ENCODE results near the gene MRPL20.
"Not testable (repeated sequence)": the region's sequence is repeated elsewhere in the genome, so short reads cannot be mapped to it uniquely, and the experiment has no call there.

Gene MRPL20

GRCh38 chr1:1427106-1427819, 20.2 kb upstream of the MRPL20 start:
- DNase-seq (ENCODE audit: low read depth in 1 of 2, low spot score in 1 of 2): no peak

GRCh38 chr1:1426496-1427105, 19.5 kb upstream of the MRPL20 start:
- DNase-seq (ENCODE audit: low read depth in 1 of 2, low spot score in 1 of 2): no peak

GRCh38 chr1:1425753-1426495, 18.8 kb upstream of the MRPL20 start:
- DNase-seq (ENCODE audit: low read depth in 1 of 2, low spot score in 1 of 2): no peak

- DNase-seq (ENCODE audit: low read depth in 1 of 2, low spot score in 1 of 2): no peak
Observed at GRCh38 chr1:1425426-1425752, 18.3 kb upstream of the MRPL20 start.

GRCh38 chr1:1424707-1425106, 17.6 kb upstream of the MRPL20 start:
- DNase-seq (ENCODE audit: low read depth in 1 of 2, low spot score in 1 of 2): no peak

DNA sequence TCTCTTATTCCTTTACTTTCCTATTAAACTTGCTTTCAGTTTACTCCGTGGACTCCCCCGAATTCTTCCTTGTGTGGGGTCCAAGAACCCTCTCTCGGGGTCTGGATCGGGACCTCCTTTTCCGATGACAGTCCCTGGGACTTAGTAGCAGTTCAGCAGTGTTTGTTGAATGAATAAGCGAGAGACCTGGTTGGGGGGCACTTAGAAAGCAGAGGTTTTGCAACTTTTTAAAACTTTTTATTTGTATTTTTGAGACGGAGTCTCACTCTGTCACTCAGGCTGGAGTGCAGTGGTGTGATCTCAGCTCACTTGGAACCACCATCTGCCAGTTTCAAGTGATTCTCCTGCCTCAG, 16.1 kb upstream of the MRPL20 start:
- no peak for DNase-seq (ENCODE audit: low read depth in 1 of 2, low spot score in 1 of 2)

- no peak for DNase-seq (ENCODE audit: low read depth in 1 of 2, low spot score in 1 of 2)
Observed at GRCh38 chr1:1422465-1423244, 15.6 kb upstream of the MRPL20 start.

DNA sequence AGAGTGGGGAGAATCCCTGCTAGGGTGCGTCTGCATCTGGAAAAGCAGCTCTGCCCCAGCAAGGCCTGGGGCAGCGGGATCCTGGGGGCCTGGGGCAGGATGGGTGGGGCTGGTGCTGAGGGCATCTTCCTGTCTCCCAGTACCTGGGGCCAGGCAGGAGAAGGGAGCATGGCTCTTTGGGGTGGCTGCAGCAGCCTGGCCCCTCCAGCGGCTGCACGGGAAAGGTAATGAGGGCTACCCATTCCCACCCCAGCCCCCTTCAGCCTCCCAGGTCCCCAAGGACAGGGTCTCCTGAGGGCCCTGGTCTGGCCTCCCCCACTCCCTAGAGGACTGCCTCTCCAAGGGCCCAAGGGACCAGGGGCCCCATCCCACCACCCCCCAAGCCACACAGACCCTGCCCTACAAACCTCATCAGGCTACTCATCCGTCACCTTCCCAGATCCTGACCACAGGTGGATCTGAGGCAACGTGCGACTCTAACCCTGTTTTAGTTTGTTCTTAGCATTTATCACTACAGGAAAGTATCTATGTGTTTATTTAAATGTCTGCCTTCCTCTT, 14.9 kb upstream of the MRPL20 start:
- no peak for DNase-seq (ENCODE audit: low read depth in 1 of 2, low spot score in 1 of 2)

DNA sequence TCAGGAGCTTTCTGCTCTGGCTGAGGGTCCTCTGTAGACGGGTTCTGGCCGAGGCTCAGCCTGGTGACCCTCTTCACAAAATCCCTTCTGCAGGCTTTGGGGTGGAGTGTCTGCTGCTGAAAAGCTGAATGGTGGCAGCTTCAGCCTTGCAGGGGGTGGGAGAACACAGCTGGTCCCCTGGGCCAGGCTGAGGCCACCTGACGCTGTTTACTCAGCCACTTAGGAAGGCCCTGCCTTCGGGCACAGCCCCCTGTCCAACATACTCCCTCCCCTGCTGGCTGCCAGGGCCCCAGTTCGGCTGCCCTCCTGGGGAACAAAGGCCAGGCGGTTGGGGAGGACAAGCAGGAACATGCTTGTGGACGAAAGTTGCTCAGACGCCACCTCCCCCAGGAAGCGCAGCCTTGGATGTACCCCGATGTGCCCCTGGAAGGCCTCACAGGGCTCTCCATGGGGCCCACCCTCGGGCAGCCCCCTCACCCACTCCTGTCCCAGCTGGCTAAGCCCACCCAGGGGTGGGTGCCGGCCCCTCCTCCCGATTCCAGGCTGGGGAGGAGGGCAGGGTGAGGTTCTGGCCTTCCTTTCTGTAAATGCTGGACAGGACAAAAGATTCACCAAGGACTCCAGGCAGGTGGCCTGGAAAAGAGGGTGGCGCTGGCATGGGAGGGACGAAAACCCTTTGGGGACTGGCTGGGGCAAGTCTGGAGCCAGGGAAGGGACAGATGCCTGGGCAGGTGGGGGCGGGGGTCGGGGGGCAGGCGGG, 14.2 kb upstream of the MRPL20 start, which contains the start of gene ANKRD65:
Gene ANKRD65, minus strand, starts transcription at position 130 of the 760 bp plus-strand sequence. CDS start 271 bp downstream, outside the sequence.
- no peak for DNase-seq (ENCODE audit: low read depth in 1 of 2, low spot score in 1 of 2)

- no peak for DNase-seq (ENCODE audit: low read depth in 1 of 2, low spot score in 1 of 2)
Observed at GRCh38 chr1:1420654-1421141, 13.6 kb upstream of the MRPL20 start.

GRCh38 chr1:1419813-1420653, 12.9 kb upstream of the MRPL20 start:
- DNase-seq (ENCODE audit: low read depth in 1 of 2, low spot score in 1 of 2): no peak

DNA sequence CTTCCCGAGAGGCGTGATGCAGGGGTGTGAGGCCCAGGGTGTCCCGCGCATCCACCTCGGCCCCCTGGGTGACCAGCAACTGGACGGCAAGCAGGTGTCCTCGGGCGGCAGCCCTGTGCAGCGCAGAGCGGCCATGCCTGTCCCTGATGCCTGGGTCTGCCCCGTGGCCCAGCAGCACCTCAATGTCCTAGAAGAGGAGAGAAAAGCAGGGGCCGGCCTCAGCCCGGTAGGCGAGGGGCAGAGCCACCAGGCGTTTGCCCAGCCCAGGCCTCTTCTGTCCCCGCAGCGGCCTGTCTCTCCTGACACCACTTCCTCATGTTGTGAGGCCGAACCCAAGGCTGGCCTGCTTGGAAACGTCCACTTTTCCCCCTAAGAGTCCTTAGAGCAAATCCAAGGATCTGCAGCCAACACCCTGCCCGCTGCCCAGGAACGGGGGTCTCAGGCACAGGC, 12.3 kb upstream of the MRPL20 start:
- no peak for DNase-seq (ENCODE audit: low read depth in 1 of 2, low spot score in 1 of 2)

GRCh38 chr1:1418464-1419362, 11.6 kb upstream of the MRPL20 start:
- no peak for DNase-seq (ENCODE audit: low read depth in 1 of 2, low spot score in 1 of 2)

GRCh38 chr1:1417825-1418463, 10.9 kb upstream of the MRPL20 start:
- DNase-seq (ENCODE audit: low read depth in 1 of 2, low spot score in 1 of 2): not testable (repeated sequence)

GRCh38 chr1:1417396-1417795, 10.3 kb upstream of the MRPL20 start:
- DNase-seq (ENCODE audit: low read depth in 1 of 2, low spot score in 1 of 2): not testable (repeated sequence)

- DNase-seq (ENCODE audit: low read depth in 1 of 2, low spot score in 1 of 2): no peak
Observed at GRCh38 chr1:1415751-1416150, 8.7 kb upstream of the MRPL20 start.

DNA sequence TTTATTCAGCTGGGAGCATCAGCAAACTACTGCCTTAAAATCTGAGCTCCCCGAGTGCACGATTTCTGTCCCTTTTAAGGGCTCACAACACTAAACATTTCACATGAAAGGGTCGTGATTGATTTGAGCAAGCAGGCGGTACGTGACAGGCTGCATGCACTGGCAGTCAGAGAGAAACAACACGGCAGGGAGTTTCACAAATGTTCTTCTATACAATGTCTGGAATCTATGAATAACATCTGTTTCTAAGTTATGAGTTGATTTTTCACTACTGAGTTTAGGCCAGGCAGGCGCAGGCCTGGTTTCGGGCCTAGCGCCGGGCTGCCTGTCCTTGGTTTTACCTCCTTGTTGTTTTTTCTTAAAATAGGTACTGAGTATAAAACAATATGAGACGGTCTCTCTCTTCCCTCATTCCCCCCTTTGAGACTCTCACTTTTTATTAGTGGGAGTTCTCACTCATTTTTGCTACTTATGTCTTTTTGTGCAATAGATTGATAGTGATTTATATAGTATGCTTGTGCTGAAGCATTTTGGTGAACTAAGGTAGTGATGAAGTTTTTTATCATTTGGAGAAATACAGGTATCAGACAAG, 5.3 kb upstream of the MRPL20 start:
- not testable (repeated sequence) for DNase-seq (ENCODE audit: low read depth in 1 of 2, low spot score in 1 of 2)
